A549 treated with CpdA at 1 μM for 4 hours (cell line): ENCODE data around the gene ALKBH4. TPM values are rescaled to one million over a fixed set of nuclear protein-coding genes. Genes with fewer than 3 reads are reported as not detected.

Source experiments
- total RNA-seq: library from RNA; stranded (reverse); fragments of 200-300 nt; extraction: Qiagen RNA extraction; gene quantifications from 5 replicates; pipeline ENCODE4 v1.2.3, GENCODE V29; 2022; ENCODE audit warnings: low read depth

Gene ALKBH4, protein sequence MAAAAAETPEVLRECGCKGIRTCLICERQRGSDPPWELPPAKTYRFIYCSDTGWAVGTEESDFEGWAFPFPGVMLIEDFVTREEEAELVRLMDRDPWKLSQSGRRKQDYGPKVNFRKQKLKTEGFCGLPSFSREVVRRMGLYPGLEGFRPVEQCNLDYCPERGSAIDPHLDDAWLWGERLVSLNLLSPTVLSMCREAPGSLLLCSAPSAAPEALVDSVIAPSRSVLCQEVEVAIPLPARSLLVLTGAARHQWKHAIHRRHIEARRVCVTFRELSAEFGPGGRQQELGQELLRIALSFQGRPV
- 9.0 to 13.3 TPM (median 11.9 TPM) in 5 replicates for total RNA-seq

DNA sequence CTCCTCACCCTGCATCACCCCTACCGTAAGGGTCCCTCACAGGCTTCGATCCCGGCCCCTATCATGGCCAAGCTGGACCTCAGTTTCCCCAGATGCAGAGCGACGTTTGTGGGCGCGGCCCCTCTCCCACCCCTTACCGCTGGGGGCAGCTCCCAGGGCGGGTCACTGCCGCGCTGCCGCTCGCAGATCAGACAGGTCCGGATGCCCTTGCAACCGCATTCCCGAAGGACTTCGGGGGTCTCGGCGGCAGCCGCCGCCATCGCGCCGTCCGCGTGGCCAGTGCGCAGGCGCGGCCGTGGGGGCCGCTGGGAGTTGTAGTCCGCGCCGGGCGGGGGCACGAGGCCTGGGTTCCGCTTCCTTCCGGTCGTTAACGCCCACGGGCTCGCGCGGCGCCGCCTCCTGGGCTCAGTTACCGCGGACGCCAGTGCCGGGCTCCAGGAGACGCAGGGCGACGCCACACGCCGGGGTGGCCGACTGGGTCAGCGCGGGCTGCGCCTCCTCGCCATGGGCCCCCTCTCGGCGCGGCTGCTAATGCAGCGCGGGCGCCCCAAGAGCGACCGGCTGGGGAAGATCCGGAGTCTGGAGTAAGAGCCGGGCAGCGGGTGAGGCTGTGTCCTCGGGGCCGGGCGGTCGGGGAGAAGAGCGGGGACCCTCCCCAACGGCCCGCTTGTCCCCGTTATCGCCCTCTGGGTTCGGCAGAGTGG lies at the start of gene ALKBH4, which contains the start of gene LRWD1:
TSS of gene ALKBH4 (minus strand) at position 287 of the 704 bp plus-strand sequence. CDS start at position 260, 27 bp downstream.
TSS of gene LRWD1 (plus strand) at position 408 of the 704 bp plus-strand sequence. CDS start at position 505, 97 bp downstream.

DNA sequence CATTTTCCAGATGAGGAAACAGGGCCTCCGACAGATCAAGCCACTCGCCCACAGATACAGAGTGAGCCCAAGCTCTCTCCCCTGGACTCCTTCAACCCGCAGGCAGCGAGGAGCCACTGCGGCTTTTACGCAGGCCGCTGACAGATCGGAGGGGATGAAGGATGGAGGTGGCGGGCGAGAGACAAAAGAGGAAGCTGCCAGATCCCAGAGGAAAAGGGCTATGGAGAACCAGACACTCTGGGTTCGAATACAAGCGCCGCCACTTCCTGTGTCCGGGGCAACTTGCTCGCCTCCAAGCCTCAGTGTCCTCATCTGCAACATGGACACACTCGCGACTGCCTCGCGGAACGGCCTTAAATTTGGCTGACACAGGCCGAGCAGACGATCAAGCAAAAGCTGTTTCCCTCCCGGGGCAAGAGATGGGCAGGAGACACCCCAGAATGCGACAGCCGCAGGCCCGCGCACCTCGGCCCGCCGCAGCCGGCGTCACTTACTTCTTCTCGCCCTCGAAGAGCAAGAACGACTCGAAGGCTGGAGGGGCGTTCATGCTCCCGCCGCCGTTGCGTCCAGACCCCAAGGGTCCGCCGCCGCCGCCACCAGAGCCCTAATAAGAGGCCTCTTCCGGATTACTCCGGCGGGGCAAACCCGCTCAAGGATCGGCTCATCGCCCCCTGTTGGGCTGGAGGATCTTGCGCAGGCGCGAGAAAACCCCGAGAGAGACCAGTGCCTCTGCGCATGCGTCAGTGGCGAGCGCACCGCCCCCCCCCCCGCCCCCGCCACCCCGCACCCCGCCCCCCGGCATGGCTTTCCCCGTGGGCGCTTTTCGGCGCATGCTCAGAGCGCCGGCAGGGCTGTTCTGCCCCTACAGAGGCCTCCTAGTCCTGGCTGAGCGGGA lies 13.9 kb upstream of the ALKBH4 start, which contains the start of gene POLR2J:
TSS of gene POLR2J (minus strand) at position 609 of the 895 bp plus-strand sequence. CDS start at position 547, 62 bp downstream.

DNA sequence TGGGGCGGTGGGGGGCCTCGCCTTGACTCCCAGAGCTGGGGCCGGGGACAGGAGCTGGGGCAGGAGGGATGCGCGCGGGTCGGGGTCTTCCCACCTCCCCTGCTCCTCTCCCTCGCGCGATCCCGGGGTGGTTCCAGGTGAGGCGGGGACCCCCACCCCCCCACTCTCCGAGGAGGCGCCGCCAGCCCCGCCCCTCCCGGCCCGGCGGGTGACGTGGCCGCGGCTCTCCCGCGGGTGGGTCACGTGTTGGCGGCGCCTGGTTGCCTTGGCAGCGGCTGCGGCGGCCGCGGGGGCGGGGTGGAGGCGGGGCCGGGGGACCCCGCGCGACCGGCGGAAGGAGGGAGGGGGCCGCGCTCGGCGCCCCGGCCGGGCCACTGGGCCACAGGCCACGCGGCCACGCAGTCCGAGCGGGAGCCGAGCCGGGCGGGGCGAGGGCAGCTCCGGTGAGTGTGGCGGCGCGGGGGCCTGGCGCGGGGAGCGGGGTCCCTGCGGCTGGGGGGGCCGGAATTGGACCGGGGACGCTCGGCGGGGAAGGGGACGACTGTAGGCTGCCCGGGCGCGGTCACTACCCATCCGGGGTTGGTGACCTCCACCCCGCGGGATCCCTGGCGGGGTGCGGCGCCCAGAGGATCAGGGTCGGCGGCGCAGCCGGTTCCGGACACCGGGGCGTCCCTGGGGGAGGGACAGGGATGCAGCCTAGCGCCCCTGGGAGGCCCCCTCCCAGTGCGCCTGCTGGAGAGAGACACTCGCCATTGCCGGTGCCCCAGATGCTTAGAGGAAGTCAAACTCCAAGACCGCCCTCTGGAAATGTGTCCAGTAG lies 31.2 kb downstream of the ALKBH4 start, which contains the start of gene ORAI2:
TSS of gene ORAI2 (plus strand) at position 357 of the 820 bp plus-strand sequence. CDS start 5,382 bp downstream, outside the sequence.

Other genes with a start within 250 kb of the ALKBH4 start
- gene SH2B2, start 178.0 kb downstream of the ALKBH4 start, total RNA-seq, result 2.1 to 3.7 TPM (median 3.5 TPM) in 5 replicates
- gene SPDYE6, start 108.4 kb downstream of the ALKBH4 start, total RNA-seq, result not detected in 5 replicates
- 21.5 to 25.8 TPM (median 23.1 TPM) in 5 replicates for gene PRKRIP1, start 68.5 kb downstream of the ALKBH4 start, total RNA-seq
- 29.6 to 38.7 TPM (median 32.1 TPM) in 5 replicates for gene ORAI2, start 31.3 kb downstream of the ALKBH4 start, total RNA-seq
- gene LRWD1, start 121 bp upstream of the ALKBH4 start, total RNA-seq, result 21.5 to 39.8 TPM (median 30.8 TPM) in 5 replicates
- gene POLR2J, start 14.1 kb upstream of the ALKBH4 start, total RNA-seq, result 107 to 116 TPM (median 110 TPM) in 5 replicates
- gene RASA4B, start 52.9 kb upstream of the ALKBH4 start, total RNA-seq, result 0.89 to 2.3 TPM (median 1.5 TPM) in 5 replicates
- gene UPK3BL2, start 78.8 kb upstream of the ALKBH4 start, total RNA-seq, result 2.3 to 3.1 TPM (median 2.4 TPM) in 5 replicates
- gene SPDYE2, start 86.4 kb upstream of the ALKBH4 start, total RNA-seq, result not detected in 5 replicates
- 15.3 to 41.1 TPM (median 26.1 TPM) in 5 replicates for gene POLR2J3, start 107.7 kb upstream of the ALKBH4 start, total RNA-seq
- gene RASA4, start 151.9 kb upstream of the ALKBH4 start, total RNA-seq, result 2.1 to 3.4 TPM (median 2.4 TPM) in 5 replicates
- 8.6 to 16.5 TPM (median 13.2 TPM) in 5 replicates for gene UPK3BL1, start 177.9 kb upstream of the ALKBH4 start, total RNA-seq
- not detected in 5 replicates for gene SPDYE2B, start 185.5 kb upstream of the ALKBH4 start, total RNA-seq
- 0.12 to 0.87 TPM (median 0.61 TPM) in 5 replicates for gene POLR2J2, start 206.8 kb upstream of the ALKBH4 start, total RNA-seq